Stimulated activated CD8-positive, alpha-beta memory T cell treated with anti-CD3 and anti-CD28 coated beads, Interleukin-7, amount 100 ng/mL, for 48 hours (primary cell): ENCODE results near the gene DFFA.
"Not testable (repeated sequence)": the region's sequence is repeated elsewhere in the genome, so short reads cannot be mapped to it uniquely, and the experiment has no call there.

Experiments used
- DNase-seq, 2 donors: peaks; one replicate each; pipeline ENCODE4 v3.0.0-alpha.2; 2020; ENCODE audit warnings: low read depth in 1 of 2; ENCODE audit errors: extremely low read depth in 1 of 2

DFFA gene

DNA sequence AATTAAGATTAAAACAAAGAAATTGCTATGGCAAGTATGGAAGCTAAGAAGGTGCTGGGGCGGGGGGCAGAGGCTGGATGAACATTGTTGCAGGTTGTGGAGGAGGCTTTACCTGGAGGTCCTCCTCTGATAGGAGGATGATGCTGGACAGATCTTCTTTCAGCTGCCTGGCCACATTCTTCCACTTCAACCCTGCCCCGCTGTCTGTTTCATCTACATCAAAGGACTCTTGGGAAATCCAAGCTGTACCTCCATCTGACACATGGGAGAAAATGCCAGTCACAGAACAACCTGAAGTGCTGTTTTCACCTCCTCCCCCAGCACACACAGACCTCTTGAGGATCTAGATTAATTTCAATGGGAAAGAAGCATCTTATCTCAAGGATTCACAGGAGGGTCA, 5.3 kb downstream of the DFFA start:
- no peak for DNase-seq

DNA sequence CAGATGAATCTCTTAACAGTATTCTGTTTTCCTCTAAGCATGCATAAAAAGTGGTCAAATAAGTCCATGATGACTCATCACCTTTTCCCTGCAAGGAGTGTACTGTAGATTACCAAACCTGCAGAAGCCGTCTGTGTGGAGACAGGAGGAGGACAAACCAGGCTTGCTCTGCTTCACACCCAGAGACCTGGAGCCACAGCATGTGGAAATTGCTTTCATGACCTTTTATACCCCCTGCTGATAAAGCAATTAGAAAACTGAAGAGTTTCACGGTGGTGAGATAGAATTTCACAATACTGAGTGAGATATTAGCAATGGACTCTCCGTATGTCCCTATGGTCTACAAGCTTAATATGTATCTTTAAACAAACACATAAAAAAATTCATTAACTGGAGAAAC, 13.1 kb downstream of the DFFA start:
- DNase-seq: no peak

DNA sequence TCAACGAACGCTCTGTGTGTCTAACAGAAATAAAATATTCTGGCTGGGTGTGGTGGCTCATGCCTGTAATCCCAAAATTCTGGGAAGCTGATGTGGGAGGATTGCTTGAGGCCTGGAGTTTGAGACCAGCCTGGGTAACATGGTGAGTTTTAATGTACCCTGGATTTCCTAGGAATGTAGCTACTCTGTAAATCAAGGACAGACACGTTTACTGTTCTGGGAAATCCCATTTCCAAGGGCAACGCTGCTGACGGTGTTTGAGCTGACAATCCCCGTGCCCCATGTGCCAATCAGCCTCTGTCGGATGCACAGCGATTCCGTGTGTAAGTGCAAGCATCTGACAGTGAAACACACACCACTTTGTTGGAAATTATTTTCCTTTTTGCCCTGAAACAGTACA, 14.5 kb downstream of the DFFA start:
- no peak for DNase-seq

DNA sequence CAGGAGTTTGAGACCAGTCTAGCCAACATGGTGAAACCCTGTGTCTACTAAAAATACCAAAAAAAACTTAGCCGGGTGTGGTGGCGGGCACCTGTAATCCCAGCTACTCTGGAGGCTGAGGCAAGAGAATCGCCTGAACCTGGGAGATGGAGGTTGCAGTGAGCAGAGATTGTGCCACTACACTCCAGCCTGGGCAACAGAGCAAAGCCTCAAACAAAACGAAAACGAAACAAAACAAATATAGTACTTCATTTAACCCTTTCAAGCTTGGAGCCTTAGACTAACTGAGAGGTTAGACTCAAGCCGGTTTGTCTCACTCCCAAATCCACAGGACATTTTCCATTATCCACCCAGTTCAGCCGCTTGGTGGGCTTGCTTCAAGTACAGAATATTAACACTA, 14.9 kb downstream of the DFFA start:
- DNase-seq: not testable (repeated sequence)

DNA sequence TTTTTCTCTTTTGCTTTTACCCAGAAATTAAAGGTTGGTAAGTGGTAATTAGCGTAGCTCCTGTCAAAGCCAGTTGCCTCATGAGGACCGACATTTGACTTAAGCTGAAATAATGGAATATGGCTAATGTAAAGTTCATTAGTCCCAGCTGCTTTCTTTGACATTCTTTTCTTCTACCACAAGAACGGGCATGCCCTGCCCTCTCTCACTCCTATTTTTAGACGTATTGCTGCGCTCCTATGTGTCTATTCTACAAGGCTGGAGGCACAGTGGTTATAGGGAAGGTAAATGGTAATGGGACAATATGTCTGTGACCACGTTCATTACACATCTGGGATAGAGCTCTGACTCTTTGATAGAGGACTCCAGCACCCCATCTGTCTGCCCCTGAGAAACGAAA, 15.7 kb downstream of the DFFA start:
- no peak for DNase-seq

DNA sequence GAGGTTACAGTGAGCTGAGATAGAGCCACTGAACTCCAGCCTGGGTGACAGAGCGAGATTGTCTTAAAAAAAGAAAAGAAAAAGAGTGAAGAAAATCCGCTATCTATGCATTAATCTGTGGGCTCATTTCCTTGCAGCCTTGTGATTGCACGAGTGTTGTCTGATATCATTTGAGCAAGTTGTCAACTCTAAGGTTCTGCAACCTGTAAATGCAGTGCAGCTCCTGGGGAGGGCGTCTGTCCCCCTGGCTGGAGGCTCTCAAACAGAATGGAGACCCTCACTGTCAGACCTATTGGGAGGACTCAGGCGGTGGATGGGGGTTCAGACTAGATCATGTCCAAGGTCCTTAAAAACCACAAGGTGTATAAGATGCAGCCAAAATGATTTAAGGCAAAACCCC, 16.3 kb downstream of the DFFA start:
- no peak for DNase-seq

DNA sequence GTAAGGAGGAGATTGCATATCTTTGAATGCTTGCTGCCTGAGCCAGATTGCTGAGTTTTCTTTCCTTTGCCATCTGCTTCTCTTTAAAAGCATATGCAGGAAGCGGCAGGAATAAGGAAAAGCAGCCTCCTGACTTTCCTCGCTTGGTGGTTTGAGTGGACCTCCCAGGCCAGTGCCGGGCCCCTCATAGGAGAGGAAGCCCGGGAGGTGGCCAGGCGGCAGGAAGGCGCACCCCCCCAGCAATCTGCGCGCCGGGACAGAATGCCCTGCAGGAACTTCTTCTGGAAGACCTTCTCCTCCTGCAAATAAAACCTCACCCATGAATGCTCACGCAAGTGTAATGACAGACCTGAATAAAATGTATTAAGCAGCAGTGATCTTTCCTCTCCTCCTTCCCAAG, 21.0 kb downstream of the DFFA start:
- no peak for DNase-seq

DNA sequence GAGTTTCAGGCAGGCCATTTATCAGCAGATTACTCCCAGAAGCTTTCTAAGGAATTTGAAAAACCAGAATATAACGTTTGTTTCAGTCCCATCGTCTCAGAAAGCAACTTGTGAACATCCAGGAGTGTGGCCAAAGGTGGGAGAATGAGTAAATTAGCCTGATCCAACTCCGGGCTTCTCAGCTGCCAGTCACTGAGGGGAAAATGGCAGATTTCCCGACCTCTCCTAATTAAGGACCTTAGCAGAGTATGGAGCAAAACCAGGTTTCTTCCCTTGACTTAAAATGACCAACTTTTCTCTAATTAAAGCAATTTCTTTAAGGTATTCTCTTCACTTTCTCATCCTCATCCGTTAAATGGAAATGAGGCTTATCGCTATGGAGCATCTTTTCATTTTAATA, 21.5 kb downstream of the DFFA start:
- DNase-seq: no peak

DNA sequence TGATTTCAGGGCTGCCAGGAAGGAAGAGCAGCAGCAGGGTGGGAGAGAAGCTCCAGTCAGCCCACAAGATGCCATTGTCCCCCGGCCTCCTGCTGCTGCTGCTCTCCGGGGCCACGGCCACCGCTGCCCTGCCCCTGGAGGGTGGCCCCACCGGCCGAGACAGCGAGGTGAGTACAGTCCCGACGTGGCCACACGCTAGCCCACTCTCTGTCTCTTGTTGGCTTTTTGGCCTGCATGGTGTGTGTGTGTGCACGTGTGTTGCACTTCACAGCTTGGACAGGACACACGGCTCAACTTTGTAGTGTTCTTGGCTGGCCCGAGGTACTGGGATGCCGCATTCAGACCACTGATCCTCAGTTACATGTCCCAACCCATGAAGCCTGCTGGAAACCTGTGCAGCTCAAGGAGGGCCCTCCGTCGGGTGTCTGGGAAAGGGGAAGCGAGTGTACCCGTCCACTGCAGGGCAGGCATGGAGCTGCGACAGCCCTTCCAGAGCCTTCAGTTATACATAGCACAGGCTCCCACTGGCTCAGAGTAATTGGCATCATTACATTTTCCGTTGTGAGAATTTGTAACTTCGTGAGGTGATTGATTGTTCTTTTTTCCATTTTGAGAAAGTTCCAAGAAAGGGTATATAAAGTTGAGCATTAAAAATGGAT, 22.0 kb downstream of the DFFA start:
- no peak for DNase-seq

DNA sequence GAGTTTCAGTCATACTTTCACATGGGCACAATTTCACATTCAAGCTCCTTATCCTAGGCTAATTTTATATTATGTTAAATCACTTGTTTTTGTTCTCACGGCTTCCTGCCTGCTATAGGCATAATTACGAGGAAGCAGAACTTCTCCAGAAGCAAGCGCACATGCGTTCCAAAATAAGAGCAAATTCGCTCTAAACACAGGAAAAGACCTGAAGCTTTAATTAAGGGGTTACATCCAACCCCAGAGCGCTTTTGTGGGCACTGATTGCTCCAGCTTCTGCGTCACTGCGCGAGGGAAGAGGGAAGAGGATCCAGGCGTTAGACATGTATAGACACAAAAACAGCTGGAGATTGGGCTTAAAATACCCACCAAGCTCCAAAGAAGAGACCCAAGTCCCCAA, 22.6 kb downstream of the DFFA start, which contains the start of gene CORT:
TSS of gene CORT (plus strand) at position 281 of the 400 bp plus-strand sequence. CDS start 193 bp downstream, outside the sequence.
- DNase-seq: no peak

DNA sequence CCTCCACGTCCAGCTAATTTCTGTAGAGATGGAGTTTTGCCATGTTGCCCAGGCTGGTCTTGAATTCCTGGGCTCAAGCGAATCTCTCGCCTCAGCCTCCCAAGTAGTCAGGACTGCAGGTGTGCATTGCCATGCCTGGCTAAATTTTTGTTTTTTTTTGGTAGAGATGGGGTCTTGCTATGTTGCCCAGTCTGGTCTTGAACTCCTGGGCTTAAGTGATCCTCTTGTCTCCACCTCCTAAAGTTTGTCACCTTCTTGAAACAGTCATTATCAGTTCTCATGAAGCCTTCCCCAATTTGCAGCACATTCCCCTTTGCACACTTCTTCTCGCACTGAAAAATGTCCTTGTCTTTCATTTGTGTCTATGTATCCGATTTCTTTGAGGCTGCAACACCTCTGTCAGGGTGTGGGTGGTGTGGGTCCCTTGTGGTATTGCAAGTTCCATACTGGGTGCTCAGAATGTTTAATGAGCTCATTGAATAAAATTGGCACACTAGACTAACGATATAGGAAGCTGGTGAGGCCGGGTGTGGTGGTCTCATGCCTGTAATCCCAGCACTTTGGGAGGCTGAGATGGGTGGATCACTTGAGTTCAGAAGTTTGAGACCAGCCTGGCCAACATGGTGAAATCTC, 25.4 kb downstream of the DFFA start:
- DNase-seq: no peak

DNA sequence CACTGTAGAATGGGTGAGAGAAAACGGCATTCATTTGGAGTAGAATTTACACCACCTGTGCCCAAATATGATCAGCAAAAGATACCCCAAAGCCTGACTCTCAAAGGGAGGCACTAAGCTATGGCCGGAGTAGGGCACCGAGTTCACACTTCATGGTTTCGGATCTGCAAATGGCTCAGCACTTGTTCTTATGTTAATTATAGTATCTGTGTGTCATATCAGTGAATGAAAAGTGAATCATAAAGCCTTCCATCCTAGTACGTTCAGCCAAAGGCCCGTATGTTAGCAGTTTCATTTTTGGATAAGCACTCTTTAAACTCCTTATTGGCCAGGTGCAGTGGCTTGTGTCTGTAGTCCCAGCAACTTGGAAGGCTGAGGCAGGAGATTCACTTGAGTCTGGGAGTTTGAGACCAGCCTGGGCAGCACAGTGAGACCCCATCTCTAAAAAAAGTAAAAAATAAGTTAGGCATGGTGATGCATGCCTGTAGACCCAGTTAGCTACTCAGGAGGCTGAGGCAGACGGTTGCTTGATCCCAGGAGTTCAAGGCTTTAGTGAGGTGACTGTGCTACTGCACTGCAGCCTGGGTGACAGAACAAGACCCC, 27.4 kb downstream of the DFFA start:
- DNase-seq: no peak

DNA sequence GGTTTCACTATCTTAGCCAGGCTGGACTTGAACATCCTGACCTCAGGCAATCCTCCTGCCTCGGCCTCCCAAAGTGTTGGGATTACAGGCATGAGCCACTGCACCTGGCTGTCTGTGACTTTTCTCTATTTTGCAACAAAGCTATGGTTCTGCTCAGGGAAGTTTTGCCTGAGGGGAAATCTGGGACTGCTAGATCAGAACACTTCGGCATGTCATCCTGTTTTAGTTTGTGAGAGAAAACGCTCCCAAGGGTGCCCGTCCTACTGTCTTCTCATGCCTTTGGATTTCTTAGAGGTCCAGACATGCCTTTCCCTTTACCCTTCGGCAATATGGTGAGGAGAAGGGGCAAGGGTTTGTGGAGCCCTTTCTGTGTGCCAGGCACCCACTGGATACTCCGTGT, 28.1 kb downstream of the DFFA start:
- DNase-seq: no peak

DNA sequence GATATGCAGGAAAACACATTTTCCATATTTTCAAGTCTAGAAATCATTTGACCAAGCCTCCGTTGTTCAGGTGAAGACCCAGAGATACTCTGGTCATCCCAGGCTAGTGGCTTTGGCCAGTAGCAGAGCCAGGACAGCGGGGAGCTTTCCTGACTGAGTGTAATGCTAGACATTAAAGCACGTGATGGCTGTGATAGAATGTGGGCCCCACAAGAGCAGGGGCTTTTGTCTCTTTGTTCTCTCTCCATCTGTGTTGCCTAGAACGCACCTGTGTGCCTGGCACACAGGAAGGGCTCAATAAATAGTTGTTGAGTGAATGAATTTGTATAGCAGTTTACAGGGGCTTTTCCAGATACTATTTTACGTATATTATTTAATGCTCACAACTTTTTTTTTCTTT, 31.5 kb downstream of the DFFA start:
- DNase-seq: no peak

DNA sequence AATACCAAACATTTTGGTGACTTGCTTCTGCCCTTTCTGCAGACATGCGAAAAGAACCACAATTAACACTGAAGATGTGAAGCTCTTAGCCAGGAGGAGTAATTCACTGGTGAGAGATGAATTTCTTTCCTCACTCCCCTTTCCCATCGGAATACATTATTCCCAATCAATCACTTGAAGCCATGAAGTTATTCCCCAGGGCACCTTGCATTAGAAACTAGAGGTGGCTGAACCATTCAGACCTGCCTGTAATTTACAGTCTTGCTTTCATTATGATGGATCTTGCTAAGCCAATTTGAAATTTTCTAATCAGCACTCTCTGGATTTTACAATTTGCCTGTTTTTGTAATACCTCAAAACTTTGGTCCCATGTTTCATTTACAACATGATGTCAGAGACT, 32.0 kb downstream of the DFFA start:
- DNase-seq: no peak

DNA sequence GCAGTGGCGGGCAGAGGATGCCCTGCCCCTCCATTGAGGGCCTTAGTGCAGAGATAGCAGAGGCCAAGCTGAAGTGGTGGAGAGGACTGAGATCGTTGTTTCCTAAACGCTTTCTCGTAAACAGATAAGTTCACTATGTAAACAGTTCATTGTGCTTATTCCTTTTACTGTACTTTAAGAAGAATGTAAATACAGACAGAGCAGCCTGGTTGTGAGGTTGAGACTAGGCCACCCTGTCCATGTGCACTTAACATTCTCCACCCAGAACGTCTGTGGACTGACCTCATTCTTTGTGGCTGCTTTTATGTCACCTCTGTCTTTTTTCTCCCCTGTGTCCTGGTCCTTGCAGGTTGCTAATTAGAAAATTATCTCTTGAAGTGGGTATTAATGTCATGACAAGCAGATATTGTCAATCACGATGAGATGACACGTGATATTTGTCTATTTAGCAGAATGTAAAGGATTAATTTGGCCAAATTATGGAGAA, 33.6 kb downstream of the DFFA start:
- no peak for DNase-seq

DNA sequence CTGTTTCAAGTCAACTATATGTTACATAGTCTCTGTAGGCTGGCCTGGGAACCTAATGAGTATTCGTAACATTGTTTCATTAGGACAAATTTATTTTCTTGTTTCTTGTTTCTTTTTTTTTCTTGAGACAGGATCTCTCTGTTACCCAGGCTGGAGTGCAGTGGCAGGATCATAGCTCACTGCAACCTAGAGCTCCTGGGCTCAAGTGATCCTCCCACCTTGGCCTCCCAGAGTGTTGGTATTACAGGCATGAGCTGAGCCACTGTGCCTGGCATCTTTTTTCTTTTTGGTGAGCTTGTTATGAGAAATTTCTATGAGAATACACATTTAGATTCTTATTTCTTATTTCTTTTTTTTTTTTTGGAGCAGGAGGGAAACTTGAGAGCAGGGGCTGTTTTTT, 35.3 kb downstream of the DFFA start:
- no peak for DNase-seq

DNA sequence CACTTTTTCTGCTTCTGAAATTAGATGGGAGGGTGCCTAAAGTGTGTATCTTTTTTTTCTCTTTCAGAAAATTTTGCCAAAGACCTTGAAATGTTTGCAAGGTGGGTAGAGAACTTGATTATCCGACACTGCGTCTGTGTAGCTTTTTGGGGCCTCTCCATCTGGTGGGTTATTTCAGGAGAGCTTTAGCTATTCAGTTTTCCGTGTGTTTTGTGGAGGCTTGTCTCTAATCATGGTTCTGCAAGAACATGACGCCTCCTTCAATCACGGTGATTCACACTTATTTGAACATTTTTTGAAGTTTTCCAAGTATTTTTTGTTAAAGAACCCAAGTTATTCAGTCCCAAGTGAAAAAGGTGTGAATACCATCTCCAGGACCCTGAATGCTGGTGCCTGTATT, 37.7 kb downstream of the DFFA start:
- DNase-seq: no peak

DNA sequence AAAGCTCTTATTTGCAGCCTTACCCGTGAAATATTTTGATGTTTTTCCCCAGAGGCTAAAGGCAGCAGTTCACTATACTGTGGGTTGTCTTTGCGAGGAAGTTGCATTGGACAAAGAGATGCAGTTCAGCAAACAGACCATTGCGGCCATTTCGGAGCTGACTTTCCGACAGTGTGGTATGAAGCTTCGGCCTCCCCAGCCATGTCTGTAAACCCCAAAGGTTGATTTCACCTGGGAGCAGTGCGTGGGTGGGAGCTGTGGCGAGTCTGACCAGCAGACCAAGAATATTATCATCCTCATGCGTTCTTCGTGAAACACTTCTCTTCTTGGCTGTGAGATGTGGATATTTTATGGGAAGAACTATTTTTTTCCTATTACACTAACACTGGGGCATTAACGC, 38.5 kb downstream of the DFFA start:
- no peak for DNase-seq

DNA sequence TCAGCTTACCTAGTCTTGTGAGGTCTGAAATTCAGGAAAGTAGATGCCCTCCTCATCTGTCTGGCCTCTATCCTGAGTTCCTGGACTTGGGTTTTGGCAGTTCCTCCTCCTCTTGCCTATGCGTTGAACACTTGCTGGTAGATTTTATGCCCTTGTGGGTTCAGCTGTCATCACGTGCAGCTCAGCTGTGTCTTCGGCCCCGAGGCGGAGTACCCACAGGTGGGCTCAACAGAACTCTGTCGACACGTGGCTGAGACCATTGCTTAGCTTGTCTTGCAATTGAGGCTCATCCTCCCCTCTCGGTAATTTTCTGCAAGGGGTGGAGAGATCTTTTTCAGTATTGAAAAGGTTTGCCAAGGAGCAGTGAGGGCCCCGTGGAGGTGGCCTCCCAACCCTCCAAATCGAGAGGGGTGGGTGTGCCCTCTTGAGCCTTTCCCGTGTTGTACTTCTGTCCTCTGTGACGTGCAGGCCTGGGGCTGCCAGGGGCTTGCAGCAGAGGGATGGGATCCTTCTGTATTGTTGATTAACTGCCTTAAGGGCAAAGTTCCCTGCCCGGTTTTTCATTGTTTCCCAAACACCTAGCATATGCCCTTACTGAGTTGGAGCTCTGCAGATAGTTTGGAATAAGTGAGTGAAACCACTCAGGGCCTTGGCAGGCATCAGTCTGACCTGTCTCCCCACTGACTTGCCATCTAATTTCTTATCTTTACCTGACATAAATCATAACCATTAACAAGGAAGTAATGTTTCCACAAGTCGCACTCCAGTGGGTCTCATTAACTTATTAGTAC, 39.2 kb downstream of the DFFA start:
- no peak for DNase-seq

DNA sequence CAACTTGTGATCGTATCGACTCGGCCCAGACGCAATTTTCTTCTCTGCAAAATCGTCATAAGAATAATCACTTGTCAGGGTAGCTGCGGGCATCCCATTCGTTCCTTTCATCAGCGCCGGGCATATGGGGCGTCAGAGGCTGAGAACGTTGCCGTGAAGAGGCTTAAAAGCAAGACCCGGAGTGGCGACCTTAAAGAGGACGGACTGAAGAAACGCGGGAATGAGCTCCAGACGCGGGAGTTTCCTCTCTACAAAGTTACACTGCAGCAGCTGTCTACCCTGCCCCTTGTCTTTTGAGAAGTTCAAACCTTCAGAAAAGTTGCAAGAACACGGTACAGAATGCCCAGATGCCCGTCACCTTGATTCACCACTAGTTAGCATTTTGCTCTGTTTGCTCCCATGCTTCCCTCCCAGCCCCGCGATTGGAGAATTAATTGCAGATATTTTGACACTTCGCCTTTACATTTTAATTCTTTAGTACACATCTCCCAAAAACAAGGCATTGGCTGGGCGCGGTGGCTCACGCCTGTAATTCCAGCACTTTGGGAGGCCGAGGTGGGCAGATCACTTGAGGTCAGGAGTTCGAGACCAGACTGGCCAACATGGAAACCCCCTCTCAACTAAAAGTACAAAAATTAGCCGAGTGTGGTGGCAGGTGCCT, 41.1 kb downstream of the DFFA start:
- no peak for DNase-seq
